GM23338 (cell line): ENCODE data around the gene SNRPA. TPM values are rescaled to one million over a fixed set of nuclear protein-coding genes. Genes with fewer than 3 reads are reported as not detected.

Experiments
- ATAC-seq: fragments of 200-7000 bp; cut with Tn5 transposase; 3 replicates; pipeline ENCODE4 v1.9.1; 2020
- DNase-seq: peaks from one replicate; pipeline ENCODE4 v3.0.0-alpha.2; 2015; ENCODE audit warnings: low spot score
- H2AFZ ChIP-seq: fragments of 200-600 bp; sonication (generic); 2 replicates; pipeline ENCODE4 v1.8.0; 2016; ENCODE audit warnings: antibody characterized with exemption, mild to moderate bottlenecking, moderate library complexity
- H3F3A ChIP-seq: fragments of 200-600 bp; sonication (generic); replicated peaks from 2 replicates; pipeline ENCODE4 v1.8.0; 2017; ENCODE audit warnings: antibody characterized with exemption, mixed run types, low read depth
- H3K27ac ChIP-seq: fragments of 200-600 bp; sonication (generic); 2 replicates; pipeline ENCODE4 v1.6.1; 2016; ENCODE audit warnings: low read depth
- H3K27me3 ChIP-seq: fragments of 200-600 bp; sonication (generic); 2 replicates; pipeline ENCODE4 v1.8.0; 2016; ENCODE audit warnings: mild to moderate bottlenecking, mixed run types, moderate library complexity; ENCODE audit not compliant: insufficient read depth
- H3K36me3 ChIP-seq: fragments of 200-600 bp; sonication (generic); 2 replicates; pipeline ENCODE4 v1.8.0; 2016; ENCODE audit warnings: mild to moderate bottlenecking; ENCODE audit not compliant: insufficient read depth
- H3K4me1 ChIP-seq: fragments of 200-600 bp; sonication (generic); 2 replicates; pipeline ENCODE4 v1.8.0; 2016; ENCODE audit warnings: mild to moderate bottlenecking, moderate library complexity; ENCODE audit not compliant: insufficient read depth
- H3K4me2 ChIP-seq: fragments of 200-600 bp; sonication (generic); 2 replicates; pipeline ENCODE4 v1.7.1; 2017; ENCODE audit warnings: mixed run types
- H3K4me3 ChIP-seq: fragments of 200-600 bp; sonication (generic); 2 replicates; pipeline ENCODE4 v1.6.1; 2016; ENCODE audit warnings: mixed run types
- H3K79me2 ChIP-seq: fragments of 200-600 bp; sonication (generic); replicated peaks from 2 replicates; pipeline ENCODE4 v1.8.0; 2017; ENCODE audit warnings: mild to moderate bottlenecking; ENCODE audit not compliant: insufficient read depth
- H3K9me2 ChIP-seq: fragments of 200-600 bp; sonication (generic); 2 replicates; pipeline ENCODE4 v1.8.0; 2017; ENCODE audit not compliant: insufficient read depth
- H4K20me1 ChIP-seq: fragments of 200-600 bp; sonication (generic); replicated peaks from 2 replicates; pipeline ENCODE4 v1.8.0; 2017; ENCODE audit warnings: mild to moderate bottlenecking; ENCODE audit not compliant: insufficient read depth
- H3K27ac Mint-ChIP-seq: 2 replicates; pipeline ENCODE4 v1.8.0; 2020; ENCODE audit warnings: inconsistent platforms, mild to moderate bottlenecking, moderate library complexity, mixed read lengths
- H3K27me3 Mint-ChIP-seq: 3 replicates; pipeline ENCODE4 v1.8.0; 2022; ENCODE audit warnings: low read depth, mild to moderate bottlenecking, moderate library complexity, mixed read lengths, inconsistent platforms; ENCODE audit not compliant: insufficient read depth, poor library complexity
- H3K36me3 Mint-ChIP-seq: 3 replicates; pipeline ENCODE4 v1.8.0; 2021; ENCODE audit warnings: low read depth, mild to moderate bottlenecking, inconsistent platforms, moderate library complexity, mixed read lengths
- H3K4me1 Mint-ChIP-seq: 3 replicates; pipeline ENCODE4 v1.8.0; 2020; ENCODE audit warnings: mild to moderate bottlenecking, inconsistent platforms, mixed read lengths
- H3K4me3 Mint-ChIP-seq: 3 replicates; pipeline ENCODE4 v1.8.0; 2021; ENCODE audit warnings: moderate library complexity, mild to moderate bottlenecking, inconsistent platforms, mixed read lengths
- H3K9me3 Mint-ChIP-seq: 3 replicates; pipeline ENCODE4 v1.8.0; 2020; ENCODE audit warnings: moderate library complexity, mild to moderate bottlenecking, inconsistent platforms, mixed read lengths
- CREB1 ChIP-seq: fragments of 250-450 bp; sonication (Bioruptor Pico); IDR thresholded peaks from 2 replicates; pipeline ENCODE4 v1.5.0; 2020; ENCODE audit warnings: low read depth, mild to moderate bottlenecking, moderate library complexity
- CTCF ChIP-seq, 2 experiments: fragments of 200-600 bp in 1 of 2; sonication (generic) in 1 of 2; conservative IDR thresholded peaks; 2 replicates each; pipeline versions ENCODE4 v1.5.1 to v1.6.1; 2016 to 2017; ENCODE audit warnings: antibody characterized with exemption in 2 of 2, low read depth in 2 of 2, mild to moderate bottlenecking in 2 of 2, moderate library complexity in 1 of 2
- ETS1 ChIP-seq: IDR thresholded peaks from 2 replicates; pipeline ENCODE4 v1.6.1; 2016; ENCODE audit warnings: antibody characterized with exemption
- EZH2 ChIP-seq: fragments of 200-600 bp; sonication (generic); IDR thresholded peaks from one replicate; pipeline ENCODE4 v1.8.0; 2017; ENCODE audit warnings: antibody characterized with exemption, mild to moderate bottlenecking, low read depth; ENCODE audit not compliant: unreplicated experiment
- EZH2phosphoT487 ChIP-seq: fragments of 200-600 bp; sonication (generic); IDR thresholded peaks from one replicate; pipeline ENCODE4 v1.8.1; 2018; ENCODE audit warnings: antibody characterized with exemption; ENCODE audit not compliant: unreplicated experiment
- JUNB ChIP-seq: IDR thresholded peaks from one replicate; pipeline ENCODE4 v1.6.1; 2016; ENCODE audit warnings: antibody characterized with exemption; ENCODE audit not compliant: unreplicated experiment
- NANOG ChIP-seq: IDR thresholded peaks from 2 replicates; pipeline ENCODE4 v1.6.1; 2016; ENCODE audit warnings: antibody characterized with exemption, borderline replicate concordance
- POLR2AphosphoS5 ChIP-seq: IDR thresholded peaks from 2 replicates; pipeline ENCODE4 v1.6.1; 2016; ENCODE audit warnings: antibody characterized with exemption, low read depth
- REST ChIP-seq: IDR thresholded peaks from one replicate; pipeline ENCODE4 v1.6.1; 2018; ENCODE audit warnings: antibody characterized with exemption; ENCODE audit not compliant: unreplicated experiment
- STAT1 ChIP-seq: IDR thresholded peaks from one replicate; pipeline ENCODE4 v1.6.1; 2016; ENCODE audit warnings: antibody characterized with exemption; ENCODE audit not compliant: unreplicated experiment
- ZNF114 ChIP-seq: fragments of 250-450 bp; sonication (Bioruptor Pico); IDR thresholded peaks from 2 replicates; pipeline ENCODE4 v1.5.0; 2020; ENCODE audit warnings: mild to moderate bottlenecking, moderate library complexity
- ZNF331 ChIP-seq: fragments of 250-450 bp; sonication (Bioruptor Pico); IDR thresholded peaks from 2 replicates; pipeline ENCODE4 v1.5.0; 2020; ENCODE audit warnings: low read depth, mild to moderate bottlenecking, moderate library complexity
- polyA plus RNA-seq: library from polyadenylated mRNA; unstranded; fragments of >200 nt; fragmentation: Nextera tagmentation; extraction: Ambion mirVana; gene quantifications from 2 replicates; pipeline ENCODE4 v1.2.1, GENCODE V29; 2016
- total RNA-seq: library from RNA; depleted of rRNA; stranded (reverse); fragments of >200 nt; shearing (Covaris generic); gene quantifications from 2 replicates; pipeline ENCODE4 v1.2.3, GENCODE V29; 2014
- TF ChIP-seq, protein P1 (sequence below): fragments of 250-450 bp; sonication (Bioruptor Pico); IDR thresholded peaks from 2 replicates; pipeline ENCODE4 v1.5.0; 2020; ENCODE audit warnings: mild to moderate bottlenecking, moderate library complexity

Gene SNRPA
- total and polyA plus RNA-seq, 2 experiments from 2014 or later, result 295 to 326 TPM

- Mint-ChIP-seq H3K4me1 (peaks cover 10% of the 10 kb centered on the region), H3K36me3 (peaks cover 51% of the 10 kb centered on the region), H3K27me3 (peaks cover 14% of the 10 kb centered on the region), H3K27ac (no peak overlapping the region), H3K4me3 (no peak overlapping the region), H3K9me3 (no peaks in the 10 kb centered on the region)
- Histone ChIP-seq H3K9me2 (no peaks in the 10 kb centered on the region), H4K20me1 (no peaks in the 10 kb centered on the region; the same call in 1 of the 2 replicates), H3K4me2 (no peak overlapping the region), H3K79me2 (no peaks in the 10 kb centered on the region), H3K36me3 (peaks cover 12% of the 10 kb centered on the region; the same call in 1 of the 2 replicates), H3K4me3 (no peak overlapping the region), H3F3A (0 out of 2 replicates have a peak, but pooled peaks cover 6% of the 10 kb centered on the region), H3K27ac (no peak overlapping the region), H3K4me1 (0 out of 2 replicates have a peak, but pooled peaks cover 3% of the 10 kb centered on the region), H3K27me3 (no peaks in the 10 kb centered on the region), H2AFZ (no peak overlapping the region)
- TF ChIP-seq EZH2, result no peak
- TF ChIP-seq CREB1 (CRISPR knock-in tag), result no peak
- TF ChIP-seq NANOG, result no peak
- TF ChIP-seq REST, result no peak
- TF ChIP-seq EZH2phosphoT487, result no peak
- TF ChIP-seq, protein P1, sequence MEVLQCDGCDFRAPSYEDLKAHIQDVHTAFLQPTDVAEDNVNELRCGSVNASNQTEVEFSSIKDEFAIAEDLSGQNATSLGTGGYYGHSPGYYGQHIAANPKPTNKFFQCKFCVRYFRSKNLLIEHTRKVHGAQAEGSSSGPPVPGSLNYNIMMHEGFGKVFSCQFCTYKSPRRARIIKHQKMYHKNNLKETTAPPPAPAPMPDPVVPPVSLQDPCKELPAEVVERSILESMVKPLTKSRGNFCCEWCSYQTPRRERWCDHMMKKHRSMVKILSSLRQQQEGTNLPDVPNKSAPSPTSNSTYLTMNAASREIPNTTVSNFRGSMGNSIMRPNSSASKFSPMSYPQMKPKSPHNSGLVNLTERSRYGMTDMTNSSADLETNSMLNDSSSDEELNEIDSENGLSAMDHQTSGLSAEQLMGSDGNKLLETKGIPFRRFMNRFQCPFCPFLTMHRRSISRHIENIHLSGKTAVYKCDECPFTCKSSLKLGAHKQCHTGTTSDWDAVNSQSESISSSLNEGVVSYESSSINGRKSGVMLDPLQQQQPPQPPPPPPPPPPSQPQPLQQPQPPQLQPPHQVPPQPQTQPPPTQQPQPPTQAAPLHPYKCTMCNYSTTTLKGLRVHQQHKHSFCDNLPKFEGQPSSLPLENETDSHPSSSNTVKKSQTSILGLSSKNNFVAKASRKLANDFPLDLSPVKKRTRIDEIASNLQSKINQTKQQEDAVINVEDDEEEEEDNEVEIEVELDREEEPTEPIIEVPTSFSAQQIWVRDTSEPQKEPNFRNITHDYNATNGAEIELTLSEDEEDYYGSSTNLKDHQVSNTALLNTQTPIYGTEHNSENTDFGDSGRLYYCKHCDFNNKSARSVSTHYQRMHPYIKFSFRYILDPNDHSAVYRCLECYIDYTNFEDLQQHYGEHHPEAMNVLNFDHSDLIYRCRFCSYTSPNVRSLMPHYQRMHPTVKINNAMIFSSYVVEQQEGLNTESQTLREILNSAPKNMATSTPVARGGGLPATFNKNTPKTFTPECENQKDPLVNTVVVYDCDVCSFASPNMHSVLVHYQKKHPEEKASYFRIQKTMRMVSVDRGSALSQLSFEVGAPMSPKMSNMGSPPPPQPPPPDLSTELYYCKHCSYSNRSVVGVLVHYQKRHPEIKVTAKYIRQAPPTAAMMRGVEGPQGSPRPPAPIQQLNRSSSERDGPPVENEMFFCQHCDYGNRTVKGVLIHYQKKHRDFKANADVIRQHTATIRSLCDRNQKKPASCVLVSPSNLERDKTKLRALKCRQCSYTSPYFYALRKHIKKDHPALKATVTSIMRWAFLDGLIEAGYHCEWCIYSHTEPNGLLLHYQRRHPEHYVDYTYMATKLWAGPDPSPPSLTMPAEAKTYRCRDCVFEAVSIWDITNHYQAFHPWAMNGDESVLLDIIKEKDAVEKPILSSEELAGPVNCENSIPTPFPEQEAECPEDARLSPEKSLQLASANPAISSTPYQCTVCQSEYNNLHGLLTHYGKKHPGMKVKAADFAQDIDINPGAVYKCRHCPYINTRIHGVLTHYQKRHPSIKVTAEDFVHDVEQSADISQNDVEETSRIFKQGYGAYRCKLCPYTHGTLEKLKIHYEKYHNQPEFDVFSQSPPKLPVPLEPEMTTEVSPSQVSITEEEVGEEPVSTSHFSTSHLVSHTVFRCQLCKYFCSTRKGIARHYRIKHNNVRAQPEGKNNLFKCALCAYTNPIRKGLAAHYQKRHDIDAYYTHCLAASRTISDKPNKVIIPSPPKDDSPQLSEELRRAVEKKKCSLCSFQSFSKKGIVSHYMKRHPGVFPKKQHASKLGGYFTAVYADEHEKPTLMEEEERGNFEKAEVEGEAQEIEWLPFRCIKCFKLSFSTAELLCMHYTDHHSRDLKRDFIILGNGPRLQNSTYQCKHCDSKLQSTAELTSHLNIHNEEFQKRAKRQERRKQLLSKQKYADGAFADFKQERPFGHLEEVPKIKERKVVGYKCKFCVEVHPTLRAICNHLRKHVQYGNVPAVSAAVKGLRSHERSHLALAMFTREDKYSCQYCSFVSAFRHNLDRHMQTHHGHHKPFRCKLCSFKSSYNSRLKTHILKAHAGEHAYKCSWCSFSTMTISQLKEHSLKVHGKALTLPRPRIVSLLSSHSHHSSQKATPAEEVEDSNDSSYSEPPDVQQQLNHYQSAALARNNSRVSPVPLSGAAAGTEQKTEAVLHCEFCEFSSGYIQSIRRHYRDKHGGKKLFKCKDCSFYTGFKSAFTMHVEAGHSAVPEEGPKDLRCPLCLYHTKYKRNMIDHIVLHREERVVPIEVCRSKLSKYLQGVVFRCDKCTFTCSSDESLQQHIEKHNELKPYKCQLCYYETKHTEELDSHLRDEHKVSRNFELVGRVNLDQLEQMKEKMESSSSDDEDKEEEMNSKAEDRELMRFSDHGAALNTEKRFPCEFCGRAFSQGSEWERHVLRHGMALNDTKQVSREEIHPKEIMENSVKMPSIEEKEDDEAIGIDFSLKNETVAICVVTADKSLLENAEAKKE (CRISPR knock-in tag), result no peak
- TF ChIP-seq ETS1, result no peak
- TF ChIP-seq STAT1, result no peak
- no peak for TF ChIP-seq POLR2AphosphoS5
- TF ChIP-seq ZNF331 (CRISPR knock-in tag), result no peak
- no peak for TF ChIP-seq ZNF114 (CRISPR knock-in tag)
- no peak for TF ChIP-seq CTCF (conservative IDR thresholded peaks at IDR 0.05; ENCODE audit: low read depth in 2 of 2)
- TF ChIP-seq JUNB, result no peak
- ATAC-seq (no peak), DNase-seq (no peak)
These were observed 46.3 kb upstream of the SNRPA start for GRCh38 chr19:40704491-40705361.
